ENCODE measurements around the gene MACROD2. TPM values are rescaled to one million over a fixed set of nuclear protein-coding genes. Genes with fewer than 3 reads are reported as not detected.

The MACROD2 gene
- total and polyA plus RNA-seq, 9 donors: 3.7 to 25.5 (median 7.8) TPM

- Histone ChIP-seq H3K4me1 (ENCODE audit: insufficient read depth) (no peaks in the 10 kb centered on the region), H3K36me3 (no peaks in the 10 kb centered on the region), H3K4me3 (no peak overlapping the region), H3K27me3 (no peaks in the 10 kb centered on the region), H3K9me3 (no peaks in the 10 kb centered on the region), H3K27ac (no peak overlapping the region)
- no peak for TF ChIP-seq EP300 (IDR thresholded peaks at IDR 0.05)
- TF ChIP-seq CTCF (IDR thresholded peaks at IDR 0.05): no peak
- no peak for TF ChIP-seq POLR2A (IDR thresholded peaks at IDR 0.05)
- DNase-seq: no peak
- intact Hi-C loops (cut with DNase I): no loop called here
- 60 to 66% (median 66%) methylated on average over 3 of the region's 3 CpGs for WGBS, 3 donors
Observed at GRCh38 chr20:14698605-14699373, 703.5 kb downstream of the MACROD2 start.

- Histone ChIP-seq H3K27me3 (no peaks in the 10 kb centered on the region), H3K9me3 (no peaks in the 10 kb centered on the region), H3K36me3 (no peaks in the 10 kb centered on the region), H3K27ac (no peak overlapping the region), H3K4me3 (no peak overlapping the region), H3K4me1 (ENCODE audit: insufficient read depth) (no peaks in the 10 kb centered on the region)
- no peak for TF ChIP-seq CTCF (IDR thresholded peaks at IDR 0.05)
- TF ChIP-seq EP300 (IDR thresholded peaks at IDR 0.05): no peak
- TF ChIP-seq POLR2A (IDR thresholded peaks at IDR 0.05): no peak
- no peak for DNase-seq
- intact Hi-C loops (cut with DNase I): no loop called here
Observed at GRCh38 chr20:14700639-14700960, 705.3 kb downstream of the MACROD2 start.

- H3K4me3 ChIP-seq: no peak overlapping the region
- 70 to 97% (median 95%) methylated on average over 4 of the region's 4 CpGs for WGBS, 3 donors
- no peak overlapping the region for H3K27ac ChIP-seq
- intact Hi-C loops (cut with DNase I): no loop called here
- no peaks in the 10 kb centered on the region for H3K9me3 ChIP-seq
- H3K36me3 ChIP-seq: no peaks in the 10 kb centered on the region
- no peak for DNase-seq
- H3K27me3 ChIP-seq: no peaks in the 10 kb centered on the region
- TF ChIP-seq POLR2A (IDR thresholded peaks at IDR 0.05) (no peak), EP300 (IDR thresholded peaks at IDR 0.05) (no peak), CTCF (IDR thresholded peaks at IDR 0.05) (no peak)
- no peaks in the 10 kb centered on the region for H3K4me1 ChIP-seq (ENCODE audit: insufficient read depth)
Observed at GRCh38 chr20:14701326-14701725, 706.0 kb downstream of the MACROD2 start.

- Histone ChIP-seq H3K27me3 (no peaks in the 10 kb centered on the region), H3K4me1 (ENCODE audit: insufficient read depth) (no peaks in the 10 kb centered on the region), H3K36me3 (no peaks in the 10 kb centered on the region), H3K27ac (no peak overlapping the region), H3K4me3 (no peak overlapping the region), H3K9me3 (no peaks in the 10 kb centered on the region)
- WGBS, 3 donors: 85 to 93% (median 92%) methylated on average over 5 of the region's 5 CpGs
- TF ChIP-seq POLR2A (IDR thresholded peaks at IDR 0.05): no peak
- no peak for TF ChIP-seq EP300 (IDR thresholded peaks at IDR 0.05)
- TF ChIP-seq CTCF (IDR thresholded peaks at IDR 0.05): no peak
- intact Hi-C loops (cut with DNase I): no loop called here
- DNase-seq: no peak
Observed at GRCh38 chr20:14706555-14706954, 711.2 kb downstream of the MACROD2 start.

Data from ovary (tissue), 9 donors.